Activated CD4-positive, alpha-beta memory T cell treated with anti-CD3 and anti-CD28 coated beads for 36 hours (primary cell): ENCODE results near the gene STK38. TPM values are rescaled to one million over a fixed set of nuclear protein-coding genes. Genes with fewer than 3 reads are reported as not detected.

Source experiments
- CTCF ChIA-PET: fragments of 350-600 bp; sonication (Branson Sonifier 250); formaldehyde crosslinking; loops from one replicate; lab custom pipeline; 2021; ENCODE audit warnings: antibody characterized with exemption, inconsistent platforms; lab: Charles Lee
- POLR2A ChIA-PET: fragments of 350-600 bp; sonication (Branson Sonifier 250); formaldehyde crosslinking; loops from one replicate; lab custom pipeline; 2021; ENCODE audit warnings: antibody characterized with exemption; lab: Charles Lee
- DNase-seq: peaks from one replicate; pipeline ENCODE4 v3.0.0-alpha.2; 2020
- H3K27ac Mint-ChIP-seq: one replicate; pipeline ENCODE4 v1.8.0; 2021; ENCODE audit warnings: mixed read lengths
- H3K27me3 Mint-ChIP-seq: one replicate; pipeline ENCODE4 v1.8.0; 2021; ENCODE audit warnings: mixed read lengths
- H3K36me3 Mint-ChIP-seq: one replicate; pipeline ENCODE4 v1.8.0; 2021; ENCODE audit warnings: mixed read lengths
- H3K4me1 Mint-ChIP-seq: one replicate; pipeline ENCODE4 v1.8.0; 2021; ENCODE audit warnings: low read depth, mixed read lengths
- H3K4me3 Mint-ChIP-seq: one replicate; pipeline ENCODE4 v1.8.0; 2021; ENCODE audit warnings: mild to moderate bottlenecking, mixed read lengths
- H3K9me3 Mint-ChIP-seq: one replicate; pipeline ENCODE4 v1.8.0; 2021; ENCODE audit warnings: mixed read lengths
- intact Hi-C: fragments of 100-400 bp; cut with micrococcal nuclease; formaldehyde crosslinking; loops from one replicate; pipeline ENCODE4 v1.15.1; 2023
- total RNA-seq, 2 experiments: library from RNA; stranded (reverse); gene quantifications; one replicate each; pipeline ENCODE4 v1.2.3, GENCODE V29; 2021

STK38 gene
- total RNA-seq, 2 experiments from 2014 or later, result 25.8 to 27.5 TPM

GRCh38 chr6:36515844-36516243 is 31.4 kb downstream of the STK38 start:
- Mint-ChIP-seq H3K4me3 (no peak overlapping the region), H3K27me3 (no peaks in the 10 kb centered on the region), H3K9me3 (no peaks in the 10 kb centered on the region), H3K4me1 (peaks cover 38% of the 10 kb centered on the region), H3K27ac (no peak overlapping the region), H3K36me3 (peaks cover 34% of the 10 kb centered on the region)
- intact Hi-C loops, result no loop called here
- ChIA-PET CTCF (interaction anchor here (0.8 to 1.7 kb wide), 2 partner anchors 14 to 28 kb away, joined by 3 to 5 read pairs; no protein-coding TSS in a partner anchor), POLR2A (interaction anchor here (0.6 kb wide), 1 partner anchor 24 kb away, joined by 3 read pairs; no protein-coding TSS in a partner anchor)
- no peak for DNase-seq

- Mint-ChIP-seq H3K9me3 (no peaks in the 10 kb centered on the region), H3K4me1 (peaks cover 29% of the 10 kb centered on the region), H3K27me3 (no peaks in the 10 kb centered on the region), H3K27ac (peak overlapping the region; percentile 58), H3K36me3 (peaks cover 35% of the 10 kb centered on the region), H3K4me3 (no peak overlapping the region)
- intact Hi-C loops, result no loop called here
- CTCF ChIA-PET, result no interaction called here
- no peak for DNase-seq
- POLR2A ChIA-PET, result no interaction called here
Measured at GRCh38 chr6:36514554-36515456, 32.5 kb downstream of the STK38 start.

GRCh38 chr6:36510365-36510764 is 36.9 kb downstream of the STK38 start:
- Mint-ChIP-seq H3K27me3 (no peaks in the 10 kb centered on the region), H3K4me1 (peaks cover 28% of the 10 kb centered on the region), H3K36me3 (peaks cover 43% of the 10 kb centered on the region), H3K4me3 (no peak overlapping the region), H3K27ac (no peak overlapping the region), H3K9me3 (no peaks in the 10 kb centered on the region)
- ChIA-PET POLR2A (no interaction called here), CTCF (no interaction called here)
- intact Hi-C loops, result no loop called here
- DNase-seq, result no peak

- no peak overlapping the region for H3K4me3 Mint-ChIP-seq
- no peak for DNase-seq
- no peak overlapping the region for H3K27ac Mint-ChIP-seq
- ChIA-PET POLR2A (no interaction called here), CTCF (no interaction called here)
- peaks cover 45% of the 10 kb centered on the region for H3K36me3 Mint-ChIP-seq
- H3K4me1 Mint-ChIP-seq, result peaks cover 28% of the 10 kb centered on the region
- no peaks in the 10 kb centered on the region for H3K27me3 Mint-ChIP-seq
- intact Hi-C loops, result no loop called here
- H3K9me3 Mint-ChIP-seq, result no peaks in the 10 kb centered on the region
Measured at GRCh38 chr6:36508532-36508931, 38.7 kb downstream of the STK38 start.

DNA sequence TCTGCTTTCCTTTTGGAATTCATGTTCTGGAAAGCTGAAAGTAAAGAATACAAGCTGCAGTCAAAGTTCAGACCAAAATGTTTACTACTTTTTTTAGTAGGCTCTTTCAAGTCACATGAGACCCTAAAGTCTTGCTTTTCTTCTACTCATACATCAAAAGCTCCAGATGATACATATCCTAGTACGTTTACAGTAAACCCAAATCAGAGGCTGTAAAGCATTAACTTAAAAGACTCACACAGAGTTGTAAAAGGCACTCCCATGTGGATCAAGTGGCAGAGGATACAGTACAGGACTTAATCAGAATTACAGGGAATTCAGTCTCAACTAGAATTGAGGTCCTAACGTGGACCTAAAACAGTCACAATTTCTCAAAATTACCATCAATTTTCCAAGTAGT is 40.7 kb downstream of the STK38 start:
- ChIA-PET CTCF (interaction anchor here (1.4 kb wide), 1 partner anchor 13 kb away, joined by 4 read pairs; no protein-coding TSS in a partner anchor), POLR2A (interaction anchor here (0.9 kb wide), 1 partner anchor 15 kb away, joined by 5 read pairs; no protein-coding TSS in a partner anchor)
- Mint-ChIP-seq H3K4me3 (no peak overlapping the region), H3K9me3 (no peaks in the 10 kb centered on the region), H3K36me3 (peaks cover 42% of the 10 kb centered on the region), H3K27ac (peak overlapping the region; percentile 65), H3K4me1 (peaks cover 28% of the 10 kb centered on the region), H3K27me3 (no peaks in the 10 kb centered on the region)
- intact Hi-C loops, result no loop called here
- no peak for DNase-seq

DNA sequence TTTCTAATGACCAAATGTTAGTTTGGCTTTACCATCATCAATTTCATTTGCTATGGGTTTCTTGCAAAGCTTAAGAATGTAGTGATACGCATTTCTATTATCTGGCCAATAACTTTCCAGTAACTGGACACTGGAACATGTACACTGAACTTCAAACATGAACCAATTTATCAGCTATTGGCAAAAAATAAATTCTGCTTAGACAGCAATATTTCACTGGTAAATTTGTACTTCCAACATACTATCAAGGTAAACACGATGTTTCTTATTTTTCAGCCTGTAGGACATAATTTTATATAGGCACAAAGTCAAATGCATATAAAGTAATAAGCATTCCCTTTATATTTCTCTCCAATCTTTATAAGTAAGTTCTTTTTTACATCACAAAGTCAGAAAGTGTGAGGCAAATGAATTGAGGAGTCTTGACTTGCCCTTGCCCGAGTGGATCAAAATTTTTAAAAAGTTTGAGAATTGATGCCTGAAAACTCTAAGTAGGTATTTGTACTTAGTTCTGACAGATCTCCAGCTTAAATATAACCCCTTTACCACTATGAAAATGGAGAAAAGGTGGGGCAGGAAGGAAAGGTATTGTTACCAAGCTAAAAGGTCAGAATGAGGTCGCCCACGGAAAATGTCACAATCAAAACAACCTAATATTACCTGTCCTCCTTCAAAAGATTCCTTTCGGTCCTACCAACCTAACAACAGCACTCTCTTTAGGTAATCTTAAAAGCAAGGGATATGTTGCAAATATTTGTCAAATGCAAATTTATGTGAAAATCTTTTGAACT is 41.3 kb downstream of the STK38 start:
- intact Hi-C loops, result no loop called here
- CTCF ChIA-PET, result interaction anchor here (1.4 kb wide), 1 partner anchor 14 kb away, joined by 4 read pairs; no protein-coding TSS in a partner anchor
- POLR2A ChIA-PET, result interaction anchor here (0.9 to 1.0 kb wide), 2 partner anchors 15 to 40 kb away, joined by 4 to 5 read pairs; no protein-coding TSS in a partner anchor
- H3K27me3 Mint-ChIP-seq, result no peaks in the 10 kb centered on the region
- peaks cover 39% of the 10 kb centered on the region for H3K36me3 Mint-ChIP-seq
- peak overlapping the region; percentile 65 for H3K27ac Mint-ChIP-seq
- H3K9me3 Mint-ChIP-seq, result no peaks in the 10 kb centered on the region
- H3K4me1 Mint-ChIP-seq, result peaks cover 28% of the 10 kb centered on the region
- no peak for DNase-seq
- no peak overlapping the region for H3K4me3 Mint-ChIP-seq

DNA sequence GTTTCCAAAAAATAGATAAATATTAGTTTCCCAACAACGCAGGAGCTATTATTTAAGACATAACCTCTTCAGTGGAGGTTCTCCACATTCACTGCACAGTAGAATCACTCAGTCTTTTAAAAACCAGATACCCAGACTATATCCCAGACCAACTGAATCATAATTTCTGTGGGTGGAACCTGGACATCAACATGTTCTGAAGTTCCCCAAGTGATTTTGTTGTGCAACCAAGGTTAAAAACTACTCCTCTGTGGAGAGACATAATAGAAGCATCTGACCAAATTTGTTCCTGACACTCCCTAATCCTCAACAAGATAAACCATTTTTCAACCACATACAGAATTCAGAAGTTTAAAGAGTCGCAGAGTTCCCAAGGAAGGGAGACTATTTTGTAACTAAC is 42.3 kb downstream of the STK38 start:
- Mint-ChIP-seq H3K4me1 (peaks cover 28% of the 10 kb centered on the region), H3K27me3 (no peaks in the 10 kb centered on the region), H3K27ac (no peak overlapping the region), H3K36me3 (peaks cover 34% of the 10 kb centered on the region), H3K4me3 (no peak overlapping the region), H3K9me3 (no peaks in the 10 kb centered on the region)
- intact Hi-C loops, result no loop called here
- POLR2A ChIA-PET, result no interaction called here
- no peak for DNase-seq
- CTCF ChIA-PET, result no interaction called here

DNA sequence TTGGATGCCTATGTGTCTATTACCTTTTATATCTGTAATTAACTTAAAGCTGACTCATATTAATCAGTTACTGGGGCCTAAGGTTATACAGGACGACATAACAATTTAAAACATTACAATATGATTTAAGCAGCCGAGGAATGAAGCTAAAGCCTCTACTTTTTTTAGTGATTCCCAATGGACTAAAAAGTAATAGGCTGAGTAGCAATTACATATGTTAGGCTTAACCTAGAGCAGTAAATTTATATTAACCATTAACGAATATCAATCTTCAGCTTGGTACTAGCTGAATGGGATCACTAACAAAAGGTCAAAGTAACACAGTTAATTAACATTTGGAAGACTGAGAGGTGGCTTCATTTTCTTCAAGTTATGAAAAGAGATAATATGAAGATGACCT is 43.1 kb downstream of the STK38 start:
- peaks cover 31% of the 10 kb centered on the region for H3K4me1 Mint-ChIP-seq

GRCh38 chr6:36501686-36502085 is 45.6 kb downstream of the STK38 start:
- peaks cover 41% of the 10 kb centered on the region for H3K36me3 Mint-ChIP-seq
- peak; percentile 26 for DNase-seq
- no peak overlapping the region for H3K27ac Mint-ChIP-seq
- no peaks in the 10 kb centered on the region for H3K27me3 Mint-ChIP-seq
- H3K9me3 Mint-ChIP-seq, result no peaks in the 10 kb centered on the region
- H3K4me1 Mint-ChIP-seq, result peaks cover 22% of the 10 kb centered on the region
- CTCF ChIA-PET, result interaction anchor here (1.0 kb wide), 1 partner anchor 14 kb away, joined by 3 read pairs; no protein-coding TSS in a partner anchor
- no peak overlapping the region for H3K4me3 Mint-ChIP-seq
- POLR2A ChIA-PET, result no interaction called here
- intact Hi-C loops, result no loop called here

More for the DNA sequence above, 43.1 kb downstream of the STK38 start:
- no peak for DNase-seq
- intact Hi-C loops, result no loop called here
- no peaks in the 10 kb centered on the region for H3K27me3 Mint-ChIP-seq
- ChIA-PET CTCF (interaction anchor here (1.5 kb wide), 1 partner anchor 255 kb away, joined by 6 read pairs; no protein-coding TSS in a partner anchor), POLR2A (no interaction called here)
- no peaks in the 10 kb centered on the region for H3K9me3 Mint-ChIP-seq
- H3K27ac Mint-ChIP-seq, result no peak overlapping the region
- peaks cover 28% of the 10 kb centered on the region for H3K36me3 Mint-ChIP-seq
- H3K4me3 Mint-ChIP-seq, result no peak overlapping the region

DNA sequence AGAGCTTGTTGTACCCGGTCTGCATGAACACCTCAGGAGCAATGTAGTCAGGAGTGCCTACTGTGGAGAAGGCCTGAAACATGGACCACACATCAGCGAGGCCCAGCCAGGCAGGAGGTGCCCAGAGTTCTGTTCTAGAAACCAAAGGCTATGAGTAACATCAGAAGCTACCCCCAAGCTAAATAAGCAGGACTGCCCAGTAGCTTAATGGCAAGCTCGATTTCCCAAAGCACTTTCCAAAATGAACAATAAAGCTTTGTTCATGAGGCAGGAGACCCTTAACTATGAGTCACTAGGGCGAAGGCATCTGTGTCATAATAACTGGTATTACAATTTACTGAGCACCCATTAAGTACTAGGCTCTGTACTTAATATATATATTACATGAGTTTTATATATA is 47.4 kb downstream of the STK38 start:
- no peak for DNase-seq
- peaks cover 13% of the 10 kb centered on the region for H3K4me1 Mint-ChIP-seq
- peaks cover 42% of the 10 kb centered on the region for H3K36me3 Mint-ChIP-seq
- ChIA-PET CTCF (interaction anchor here (0.6 kb wide), 1 partner anchor 11 kb away, joined by 3 read pairs; no protein-coding TSS in a partner anchor), POLR2A (no interaction called here)
- no peaks in the 10 kb centered on the region for H3K27me3 Mint-ChIP-seq
- H3K4me3 Mint-ChIP-seq, result no peak overlapping the region
- H3K9me3 Mint-ChIP-seq, result no peaks in the 10 kb centered on the region
- no peak overlapping the region for H3K27ac Mint-ChIP-seq
- intact Hi-C loops, result no loop called here

GRCh38 chr6:36495086-36495485 is 52.2 kb downstream of the STK38 start:
- H3K9me3 Mint-ChIP-seq, result no peaks in the 10 kb centered on the region
- ChIA-PET POLR2A (no interaction called here), CTCF (no interaction called here)
- peaks cover 38% of the 10 kb centered on the region for H3K4me1 Mint-ChIP-seq
- H3K36me3 Mint-ChIP-seq, result peaks cover 50% of the 10 kb centered on the region
- no peak for DNase-seq
- no peak overlapping the region for H3K4me3 Mint-ChIP-seq
- H3K27ac Mint-ChIP-seq, result no peak overlapping the region
- intact Hi-C loops, result no loop called here
- H3K27me3 Mint-ChIP-seq, result no peaks in the 10 kb centered on the region

DNA sequence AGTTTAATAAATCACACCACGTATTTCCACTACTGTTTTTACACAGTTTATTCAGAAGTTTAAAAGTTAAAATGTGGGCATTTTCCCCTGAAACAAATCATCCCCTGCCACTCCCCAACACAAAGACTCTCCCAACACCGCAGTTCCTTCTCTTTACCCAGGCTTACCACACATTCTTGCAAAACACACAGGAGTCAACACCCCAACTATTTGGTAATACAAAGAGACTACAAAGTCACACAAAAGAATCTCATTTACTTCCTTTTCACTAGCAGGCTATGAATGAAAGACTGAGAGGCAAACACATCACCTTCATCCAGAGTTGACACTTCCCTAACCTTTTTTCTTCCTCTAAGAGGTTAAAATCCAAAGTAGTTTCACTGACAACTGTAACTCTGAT is 53.4 kb downstream of the STK38 start:
- H3K9me3 Mint-ChIP-seq, result no peaks in the 10 kb centered on the region
- H3K4me3 Mint-ChIP-seq, result no peak overlapping the region
- H3K27ac Mint-ChIP-seq, result peak overlapping the region; percentile 74
- intact Hi-C loops, result no loop called here
- peaks cover 34% of the 10 kb centered on the region for H3K4me1 Mint-ChIP-seq
- CTCF ChIA-PET, result interaction anchor here (2.0 kb wide), 1 partner anchor 71 kb away, joined by 7 read pairs; no protein-coding TSS in a partner anchor
- H3K27me3 Mint-ChIP-seq, result no peaks in the 10 kb centered on the region
- H3K36me3 Mint-ChIP-seq, result peaks cover 47% of the 10 kb centered on the region
- POLR2A ChIA-PET, result no interaction called here
- DNase-seq, result no peak
